K562 (cell line): ENCODE data around the gene TSTD2. TPM values are rescaled to one million over a fixed set of nuclear protein-coding genes. Genes with fewer than 3 reads are reported as not detected.

ENCODE experiments used
- CREB3 ChIP-seq: fragments of 450-650 bp; conservative IDR thresholded peaks from 2 replicates; pipeline ENCODE4 v1.6.1; 2016; ENCODE audit warnings: missing genetic modification characterization, low read depth, mild to moderate bottlenecking, missing compliant biosample characterization, moderate library complexity
- E2F5 ChIP-seq: sonication (generic); formaldehyde crosslinking; IDR thresholded peaks from 2 replicates; pipeline ENCODE4 v1.8.0; 2022; ENCODE audit warnings: mild to moderate bottlenecking, missing genetic modification reagents
- KLF6 ChIP-seq: fragments of 250-450 bp; sonication (Bioruptor Pico); IDR thresholded peaks from 2 replicates; pipeline ENCODE4 v1.4.0; 2020; ENCODE audit warnings: mild to moderate bottlenecking, moderate library complexity, borderline replicate concordance
- MBD1 ChIP-seq: fragments of 250-450 bp; sonication (Bioruptor Pico); IDR thresholded peaks from 2 replicates; pipeline ENCODE4 v1.8.0; 2022; ENCODE audit warnings: inconsistent platforms
- NFIC ChIP-seq: fragments of 450-650 bp; IDR thresholded peaks from 2 replicates; pipeline ENCODE4 v1.6.1; 2017; ENCODE audit warnings: mild to moderate bottlenecking, inconsistent platforms
- POLR2G ChIP-seq: fragments of 200-400 bp; formaldehyde crosslinking; IDR thresholded peaks from 2 replicates; pipeline ENCODE4 v1.6.1; 2017; ENCODE audit warnings: low read depth, mild to moderate bottlenecking, antibody characterized with exemption, low read length, moderate library complexity
- PYGO2 ChIP-seq: fragments of 450-650 bp; IDR thresholded peaks from 2 replicates; pipeline ENCODE4 v1.6.1; 2016; ENCODE audit warnings: mild to moderate bottlenecking, missing genetic modification characterization, moderate library complexity, missing compliant biosample characterization
- RBM39 ChIP-seq: fragments of 200-400 bp; formaldehyde crosslinking; optimal IDR thresholded peaks from 2 replicates; pipeline ENCODE3; 2018; ENCODE audit warnings: low read depth, low read length
- SOX6 ChIP-seq: fragments of 450-650 bp; IDR thresholded peaks from 2 replicates; pipeline ENCODE4 v1.6.1; 2014; ENCODE audit warnings: mild to moderate bottlenecking
- THAP12 ChIP-seq: fragments of 250-450 bp; sonication (Bioruptor Pico); IDR thresholded peaks from 2 replicates; pipeline ENCODE4 v1.9.0; 2021; ENCODE audit warnings: mild to moderate bottlenecking, inconsistent platforms
- ZBTB49 ChIP-seq: sonication (generic); formaldehyde crosslinking; IDR thresholded peaks from 2 replicates; pipeline ENCODE4 v1.8.0; 2022; ENCODE audit warnings: missing genetic modification reagents, mild to moderate bottlenecking, borderline replicate concordance
- ZNF584 ChIP-seq: fragments of 200-800 bp; sonication (Bioruptor generic); IDR thresholded peaks from 2 replicates; pipeline ENCODE4 v1.6.1; 2016; ENCODE audit warnings: low read depth, mild to moderate bottlenecking, missing genetic modification characterization, missing compliant biosample characterization
- ZNF668 ChIP-seq: fragments of 250-450 bp; sonication (Bioruptor Pico); IDR thresholded peaks from 2 replicates; pipeline ENCODE4 v1.8.0; 2022; ENCODE audit warnings: mild to moderate bottlenecking, inconsistent platforms
- ZNF707 ChIP-seq: fragments of 250-450 bp; sonication (Bioruptor Pico); conservative IDR thresholded peaks from 2 replicates; pipeline ENCODE4 v1.8.0; 2022; ENCODE audit warnings: inconsistent platforms, mild to moderate bottlenecking, moderate library complexity
- ZNF780A ChIP-seq: fragments of 250-450 bp; sonication (Bioruptor Pico); IDR thresholded peaks from 2 replicates; pipeline ENCODE4 v1.5.0; 2021; ENCODE audit warnings: mild to moderate bottlenecking
- polyA plus RNA-seq, 8 experiments: library from polyadenylated mRNA; depleted of rRNA in 4 of 8; stranded (reverse) in 5 of 8; unstranded in 3 of 8; fragments of >200 nt; fragmentation: Nextera tagmentation in 2 of 8; fragmentation: Illumina TruSeq in 1 of 8; extraction: Ambion mirVana in 2 of 8; extraction: Trizol in 1 of 8; gene quantifications; 2 replicates each; pipeline versions ENCODE4 v1.2.1 to v1.2.3, GENCODE V29; 2011 to 2014; ENCODE audit warnings: inconsistent platforms in 1 of 8, missing spikeins in 1 of 8
- total RNA-seq, 7 experiments: library from RNA; depleted of rRNA in 6 of 7; stranded (reverse); fragments of >200 nt in 6 of 7; fragmentation: Illumina TruSeq in 2 of 7; extraction: Trizol in 2 of 7; gene quantifications; 2 replicates each; pipeline versions ENCODE4 v1.2.1 to v1.2.3, GENCODE V29; 2011 to 2021; ENCODE audit warnings: low replicate concordance in 1 of 7
- TF ChIP-seq, protein P1 (sequence below), 2 experiments: fragments of 450-650 bp in 1 of 2; IDR thresholded peaks; 2 replicates each; pipeline ENCODE4 v1.6.1; 2011 to 2017; ENCODE audit warnings: low read depth in 2 of 2, antibody characterized with exemption in 1 of 2, borderline replicate concordance in 1 of 2, low read length in 1 of 2, mild to moderate bottlenecking in 1 of 2, mixed read lengths in 1 of 2; ENCODE audit not compliant: control insufficient read depth in 1 of 2

Gene TSTD2
- total and polyA plus RNA-seq, 9 of the 15 experiments (the other 6 are each of a cell fraction or from before 2014, with no cell fraction given), result 10.1 to 36.7 (median 19.0) TPM

DNA sequence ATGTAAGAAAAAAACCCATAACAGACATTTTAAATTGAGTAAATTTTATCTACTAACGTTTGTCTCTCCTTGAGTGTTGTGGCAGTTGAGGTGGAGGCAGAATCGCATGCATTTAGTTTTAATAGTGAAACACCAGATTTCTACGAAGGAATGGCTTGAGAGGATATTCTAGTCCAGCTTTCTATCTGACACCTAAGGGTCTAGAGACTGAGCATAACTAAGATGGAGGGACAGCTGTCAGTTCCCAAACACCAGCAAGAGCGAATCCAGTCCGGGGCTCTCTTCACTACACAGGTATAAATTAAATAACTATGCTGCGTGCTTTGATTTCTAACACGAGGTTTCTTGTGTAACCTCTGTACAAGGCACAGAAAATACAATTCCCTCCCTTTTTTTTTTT is 1.9 kb upstream of the TSTD2 start (continued):
- TF ChIP-seq THAP12 (CRISPR knock-in tag), result no peak
- no peak for TF ChIP-seq RBM39
- no peak for TF ChIP-seq ZNF707 (CRISPR knock-in tag)
- TF ChIP-seq NFIC, result no peak
- no peak for TF ChIP-seq SOX6
- TF ChIP-seq POLR2G, result no peak
- TF ChIP-seq, protein P1, sequence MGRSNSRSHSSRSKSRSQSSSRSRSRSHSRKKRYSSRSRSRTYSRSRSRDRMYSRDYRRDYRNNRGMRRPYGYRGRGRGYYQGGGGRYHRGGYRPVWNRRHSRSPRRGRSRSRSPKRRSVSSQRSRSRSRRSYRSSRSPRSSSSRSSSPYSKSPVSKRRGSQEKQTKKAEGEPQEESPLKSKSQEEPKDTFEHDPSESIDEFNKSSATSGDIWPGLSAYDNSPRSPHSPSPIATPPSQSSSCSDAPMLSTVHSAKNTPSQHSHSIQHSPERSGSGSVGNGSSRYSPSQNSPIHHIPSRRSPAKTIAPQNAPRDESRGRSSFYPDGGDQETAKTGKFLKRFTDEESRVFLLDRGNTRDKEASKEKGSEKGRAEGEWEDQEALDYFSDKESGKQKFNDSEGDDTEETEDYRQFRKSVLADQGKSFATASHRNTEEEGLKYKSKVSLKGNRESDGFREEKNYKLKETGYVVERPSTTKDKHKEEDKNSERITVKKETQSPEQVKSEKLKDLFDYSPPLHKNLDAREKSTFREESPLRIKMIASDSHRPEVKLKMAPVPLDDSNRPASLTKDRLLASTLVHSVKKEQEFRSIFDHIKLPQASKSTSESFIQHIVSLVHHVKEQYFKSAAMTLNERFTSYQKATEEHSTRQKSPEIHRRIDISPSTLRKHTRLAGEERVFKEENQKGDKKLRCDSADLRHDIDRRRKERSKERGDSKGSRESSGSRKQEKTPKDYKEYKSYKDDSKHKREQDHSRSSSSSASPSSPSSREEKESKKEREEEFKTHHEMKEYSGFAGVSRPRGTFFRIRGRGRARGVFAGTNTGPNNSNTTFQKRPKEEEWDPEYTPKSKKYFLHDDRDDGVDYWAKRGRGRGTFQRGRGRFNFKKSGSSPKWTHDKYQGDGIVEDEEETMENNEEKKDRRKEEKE (IDR thresholded peaks at IDR 0.05; ENCODE audit: borderline replicate concordance in 1 of 2, control insufficient read depth in 1 of 2, low read depth in 2 of 2, low read length in 1 of 2), result no peak
- TF ChIP-seq PYGO2 (tag), result no peak
- TF ChIP-seq KLF6 (CRISPR knock-in tag), result peak; percentile 65; the same call in 1 of the 2 replicates
- no peak for TF ChIP-seq E2F5 (CRISPR knock-in tag)
- no peak for TF ChIP-seq MBD1 (CRISPR knock-in tag)
- TF ChIP-seq ZBTB49 (CRISPR knock-in tag), result no peak
- no peak for TF ChIP-seq ZNF584 (CRISPR knock-in tag)
- TF ChIP-seq ZNF780A, result no peak
- no peak for TF ChIP-seq ZNF668 (CRISPR knock-in tag)
- 0 out of 2 replicates have a peak, but pooled peaks have one; percentile 26 for TF ChIP-seq CREB3 (tag)
